Ishikawa (cell line): Measurements from ENCODE around the gene RGS6.

Source experiments
- CEBPB ChIP-seq: IDR thresholded peaks from 2 replicates; pipeline ENCODE4 v1.6.1; 2012
- CREB1 ChIP-seq: IDR thresholded peaks from 2 replicates; pipeline ENCODE4 v1.6.1; 2012; ENCODE audit warnings: low read depth
- EGR1 ChIP-seq: IDR thresholded peaks from 2 replicates; pipeline ENCODE4 v1.6.1; 2012
- EP300 ChIP-seq: IDR thresholded peaks from 2 replicates; pipeline ENCODE4 v1.6.1; 2012; ENCODE audit warnings: borderline replicate concordance
- MAX ChIP-seq: IDR thresholded peaks from 2 replicates; pipeline ENCODE4 v1.6.1; 2012
- RAD21 ChIP-seq: IDR thresholded peaks from 2 replicates; pipeline ENCODE4 v1.6.1; 2012; ENCODE audit warnings: low read depth
- REST ChIP-seq: IDR thresholded peaks from 2 replicates; pipeline ENCODE4 v1.6.1; 2012; ENCODE audit warnings: low read depth, mild to moderate bottlenecking
- TAF1 ChIP-seq: IDR thresholded peaks from 2 replicates; pipeline ENCODE4 v1.6.1; 2012; ENCODE audit warnings: low read depth, mild to moderate bottlenecking
- TCF12 ChIP-seq: IDR thresholded peaks from 2 replicates; pipeline ENCODE4 v1.6.1; 2012; ENCODE audit warnings: low read depth
- USF1 ChIP-seq: IDR thresholded peaks from 2 replicates; pipeline ENCODE4 v1.6.1; 2012
- YY1 ChIP-seq: IDR thresholded peaks from 2 replicates; pipeline ENCODE4 v1.6.1; 2012; ENCODE audit warnings: low read depth
- ZBTB7A ChIP-seq: IDR thresholded peaks from 2 replicates; pipeline ENCODE4 v1.6.1; 2012; ENCODE audit warnings: low read depth

- TF ChIP-seq RAD21, result no peak
- no peak for TF ChIP-seq CREB1
- TF ChIP-seq CEBPB, result no peak
- no peak for TF ChIP-seq EP300
- TF ChIP-seq EGR1, result no peak
- TF ChIP-seq TCF12, result no peak
- no peak for TF ChIP-seq REST
- TF ChIP-seq YY1, result no peak
- TF ChIP-seq ZBTB7A, result no peak
- no peak for TF ChIP-seq MAX
- no peak for TF ChIP-seq USF1
- TF ChIP-seq TAF1, result no peak
Measured at GRCh38 chr14:72605096-72605920, 673.1 kb downstream of the RGS6 start.
